Tibial nerve (tissue), 4 donors: ENCODE measurements around the gene SLX4IP. TPM values are rescaled to one million over a fixed set of nuclear protein-coding genes. Genes with fewer than 3 reads are reported as not detected.
"Not testable (repeated sequence)": the region's sequence is repeated elsewhere in the genome, so short reads cannot be mapped to it uniquely, and the experiment has no call there.

Experiments
- DNase-seq, 2 donors: peaks; one replicate each; pipeline ENCODE4 v3.0.0-alpha.2; 2019; ENCODE audit warnings: low spot score in 2 of 2
- H3K27ac ChIP-seq, 4 donors: fragments of 200-600 bp; sonication (generic) in 3 of 4; one replicate each; pipeline ENCODE4 v1.5.1; 2017 to 2019; ENCODE audit warnings: mild to moderate bottlenecking in 1 of 4
- H3K27me3 ChIP-seq, 2 donors: fragments of 200-600 bp; sonication (generic) in 1 of 2; one replicate each; pipeline versions ENCODE4 v1.5.1 to v1.6.0; 2017 to 2019
- H3K36me3 ChIP-seq, 3 donors: fragments of 200-600 bp; sonication (generic); one replicate each; pipeline ENCODE4 v1.5.1; 2018 to 2019
- H3K4me1 ChIP-seq, 4 donors: fragments of 200-600 bp; sonication (generic) in 3 of 4; one replicate each; pipeline ENCODE4 v1.5.1; 2017 to 2019
- H3K4me3 ChIP-seq, 4 donors: fragments of 200-600 bp; sonication (generic) in 3 of 4; one replicate each; pipeline ENCODE4 v1.5.1; 2017 to 2019; ENCODE audit warnings: mild to moderate bottlenecking in 1 of 4, moderate library complexity in 1 of 4
- H3K9me3 ChIP-seq, 4 donors: fragments of 200-600 bp; sonication (generic) in 3 of 4; one replicate each; pipeline ENCODE4 v1.5.1; 2017 to 2019
- EP300 ChIP-seq, 2 donors: sonication (generic); formaldehyde crosslinking; IDR thresholded peaks; one replicate each; pipeline ENCODE4 v1.6.1; 2017; ENCODE audit warnings: antibody characterized with exemption in 2 of 2, mild to moderate bottlenecking in 1 of 2
- POLR2A ChIP-seq, 2 donors: fragments of 450-650 bp; IDR thresholded peaks; one replicate each; pipeline ENCODE4 v1.6.1; 2017; ENCODE audit warnings: antibody characterized with exemption in 2 of 2, mild to moderate bottlenecking in 2 of 2, moderate library complexity in 2 of 2
- WGBS, 2 donors: methylation state at CpG; one replicate each; pipeline ENCODE4 v1.1.5; 2018; 5-methylcytosine and 5-hydroxymethylcytosine counted together
- total RNA-seq, 4 donors: library from RNA; depleted of rRNA; stranded (reverse); fragments of >200 nt; gene quantifications; one replicate each; pipeline ENCODE4 v1.1.0, GENCODE V29; 2016
- TF ChIP-seq, protein P1 (sequence below), 5 experiments: fragments of 200-600 bp in 3 of 5; fragments of 450-650 bp in 2 of 5; sonication (generic) in 3 of 5; IDR thresholded peaks; one replicate each; pipeline ENCODE4 v1.5.1; 2016 to 2019; ENCODE audit warnings: antibody characterized with exemption in 5 of 5, mild to moderate bottlenecking in 3 of 5, moderate library complexity in 2 of 5

SLX4IP gene
- total RNA-seq, 4 donors from 2014 or later = 3.3 to 5.7 (median 3.5) TPM

DNA sequence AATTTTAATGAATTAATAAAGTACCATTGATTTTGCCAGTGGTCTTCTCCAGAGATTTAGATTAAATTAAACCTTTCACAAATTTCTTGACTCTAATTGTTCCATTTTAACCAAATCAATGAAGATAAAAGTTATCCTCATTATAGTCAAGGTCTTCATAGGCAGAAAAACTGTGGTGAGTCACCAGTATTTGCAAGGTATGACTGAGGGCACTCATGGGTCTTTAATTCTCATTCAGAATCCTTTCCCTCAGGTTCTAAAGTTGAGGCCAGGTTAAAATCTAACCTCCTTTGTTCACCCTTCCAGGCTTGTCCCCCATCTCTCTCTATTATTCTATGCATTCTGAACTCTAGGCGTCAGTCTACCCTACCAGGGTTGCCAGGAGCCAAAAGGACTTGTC lies 144.8 kb downstream of the SLX4IP start:
- no peak overlapping the region for H3K27ac ChIP-seq
- no peak for DNase-seq
- H3K36me3 ChIP-seq = no peaks in the 10 kb centered on the region
- no peaks in the 10 kb centered on the region for H3K9me3 ChIP-seq
- peaks cover 0 to 4% (median 0%) of the 10 kb centered on the region in 4 donors for H3K4me1 ChIP-seq
- WGBS, 2 donors = 96 to 97% methylated on average over 1 of the region's 1 CpG
- H3K4me3 ChIP-seq = no peak overlapping the region
- no peaks in the 10 kb centered on the region for H3K27me3 ChIP-seq
- TF ChIP-seq, protein P1, sequence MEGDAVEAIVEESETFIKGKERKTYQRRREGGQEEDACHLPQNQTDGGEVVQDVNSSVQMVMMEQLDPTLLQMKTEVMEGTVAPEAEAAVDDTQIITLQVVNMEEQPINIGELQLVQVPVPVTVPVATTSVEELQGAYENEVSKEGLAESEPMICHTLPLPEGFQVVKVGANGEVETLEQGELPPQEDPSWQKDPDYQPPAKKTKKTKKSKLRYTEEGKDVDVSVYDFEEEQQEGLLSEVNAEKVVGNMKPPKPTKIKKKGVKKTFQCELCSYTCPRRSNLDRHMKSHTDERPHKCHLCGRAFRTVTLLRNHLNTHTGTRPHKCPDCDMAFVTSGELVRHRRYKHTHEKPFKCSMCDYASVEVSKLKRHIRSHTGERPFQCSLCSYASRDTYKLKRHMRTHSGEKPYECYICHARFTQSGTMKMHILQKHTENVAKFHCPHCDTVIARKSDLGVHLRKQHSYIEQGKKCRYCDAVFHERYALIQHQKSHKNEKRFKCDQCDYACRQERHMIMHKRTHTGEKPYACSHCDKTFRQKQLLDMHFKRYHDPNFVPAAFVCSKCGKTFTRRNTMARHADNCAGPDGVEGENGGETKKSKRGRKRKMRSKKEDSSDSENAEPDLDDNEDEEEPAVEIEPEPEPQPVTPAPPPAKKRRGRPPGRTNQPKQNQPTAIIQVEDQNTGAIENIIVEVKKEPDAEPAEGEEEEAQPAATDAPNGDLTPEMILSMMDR (IDR thresholded peaks at IDR 0.05) = no peak
- TF ChIP-seq EP300 (IDR thresholded peaks at IDR 0.05) = no peak
- TF ChIP-seq POLR2A (IDR thresholded peaks at IDR 0.05) = no peak

DNA sequence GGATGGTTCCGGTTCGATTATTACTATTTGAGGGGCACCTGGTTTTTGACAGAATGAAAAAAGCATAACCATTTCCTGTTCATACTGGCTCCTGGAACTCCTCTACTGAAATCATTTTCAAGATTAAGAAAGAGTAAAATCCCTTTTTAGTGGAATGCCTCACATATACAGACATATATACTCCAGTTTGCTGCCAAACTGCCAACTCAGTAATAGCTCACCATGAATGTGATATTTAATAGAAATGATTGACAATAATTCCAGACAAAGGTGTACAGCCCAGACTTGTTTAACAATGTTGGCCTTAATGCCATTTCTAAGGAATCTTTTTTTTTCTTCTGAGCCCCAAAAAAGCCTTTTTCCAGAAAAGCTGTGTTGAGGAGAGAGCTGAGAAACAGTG lies 145.6 kb downstream of the SLX4IP start:
- no peaks in the 10 kb centered on the region for H3K36me3 ChIP-seq
- no peak overlapping the region for H3K4me3 ChIP-seq
- WGBS, 2 donors = 90 to 99% methylated on average over 2 of the region's 2 CpGs
- H3K4me1 ChIP-seq = peaks cover 0 to 4% (median 0%) of the 10 kb centered on the region in 4 donors
- TF ChIP-seq EP300 (IDR thresholded peaks at IDR 0.05) = no peak
- TF ChIP-seq, protein P1 (IDR thresholded peaks at IDR 0.05) = no peak
- no peak for TF ChIP-seq POLR2A (IDR thresholded peaks at IDR 0.05)
- no peak overlapping the region for H3K27ac ChIP-seq
- DNase-seq = no peak
- H3K9me3 ChIP-seq = no peaks in the 10 kb centered on the region
- no peaks in the 10 kb centered on the region for H3K27me3 ChIP-seq

DNA sequence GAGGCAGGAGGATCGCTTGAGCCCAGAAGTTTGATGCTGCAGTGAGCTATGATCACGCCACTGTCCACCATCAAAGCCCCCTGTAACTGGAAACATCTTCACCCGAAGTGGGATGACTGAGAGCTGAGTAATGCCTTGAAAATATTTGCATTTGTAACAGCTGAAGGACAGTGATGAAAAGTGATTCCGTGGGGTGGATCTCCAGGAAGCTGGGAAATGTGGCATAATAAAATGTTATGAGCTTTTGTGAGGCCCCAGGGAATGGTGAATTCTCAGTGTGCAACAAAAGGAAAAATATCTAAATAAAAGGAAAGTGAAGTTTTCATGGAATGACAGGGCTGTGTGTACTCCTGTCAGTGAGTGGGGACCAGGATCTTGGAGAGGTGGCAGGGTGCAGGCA lies 146.7 kb downstream of the SLX4IP start:
- WGBS, 2 donors = 47 to 53% methylated on average over 4 of the region's 4 CpGs
- TF ChIP-seq POLR2A (IDR thresholded peaks at IDR 0.05) = no peak
- Histone ChIP-seq H3K4me1 (peaks cover 0 to under 1% (median 0%) of the 10 kb centered on the region in 4 donors), H3K4me3 (no peak overlapping the region), H3K36me3 (no peaks in the 10 kb centered on the region), H3K27ac (no peak overlapping the region), H3K9me3 (no peaks in the 10 kb centered on the region), H3K27me3 (no peaks in the 10 kb centered on the region)
- DNase-seq = no peak

DNA sequence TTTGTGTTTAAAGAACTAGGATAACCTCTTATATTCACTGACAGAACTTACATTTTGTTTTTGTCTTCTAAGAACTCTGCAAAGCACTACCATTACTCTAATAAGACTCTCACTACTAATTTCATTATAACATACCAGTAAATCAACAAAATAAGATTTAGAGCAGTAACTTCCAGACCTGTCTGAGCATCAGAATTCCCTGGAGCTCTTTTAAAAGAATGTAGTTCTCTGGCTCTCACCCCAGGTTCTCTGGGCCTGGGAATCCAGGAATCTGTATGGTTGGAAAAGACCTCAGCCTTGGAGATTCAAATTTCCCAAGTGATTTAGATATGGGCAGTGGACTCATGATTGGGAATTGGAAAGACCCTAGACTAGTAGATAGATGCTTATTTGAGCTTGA lies 149.3 kb downstream of the SLX4IP start:
- Histone ChIP-seq H3K9me3 (no peaks in the 10 kb centered on the region), H3K27me3 (no peaks in the 10 kb centered on the region), H3K4me1 (no peaks in the 10 kb centered on the region), H3K36me3 (no peaks in the 10 kb centered on the region), H3K27ac (no peak overlapping the region), H3K4me3 (no peak overlapping the region)
- DNase-seq = no peak
- TF ChIP-seq, protein P1 (IDR thresholded peaks at IDR 0.05) = no peak
- TF ChIP-seq POLR2A (IDR thresholded peaks at IDR 0.05) (no peak), EP300 (IDR thresholded peaks at IDR 0.05) (no peak)

DNA sequence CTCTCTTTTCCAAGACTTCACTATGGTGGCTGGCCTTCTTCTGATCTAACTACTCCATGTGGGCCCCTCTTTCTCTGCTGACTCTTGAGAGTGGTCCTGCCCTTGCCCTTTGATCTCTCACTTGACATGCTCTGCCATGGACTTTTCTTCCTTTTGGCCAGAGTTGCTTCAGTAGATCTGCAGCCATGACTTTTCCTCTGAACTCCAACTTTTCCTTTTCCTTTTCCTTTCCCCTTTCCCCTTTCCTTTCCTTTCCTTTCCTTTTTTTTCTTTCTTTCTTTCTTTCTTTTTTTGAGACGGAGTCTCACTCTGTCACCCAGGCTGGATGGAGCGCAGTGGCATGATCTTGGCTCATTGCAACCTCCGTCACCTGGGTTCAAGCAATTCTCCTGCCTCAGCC lies 150.2 kb downstream of the SLX4IP start:
- H3K36me3 ChIP-seq = no peaks in the 10 kb centered on the region
- H3K9me3 ChIP-seq = no peaks in the 10 kb centered on the region
- H3K27ac ChIP-seq = no peak overlapping the region
- no peak for TF ChIP-seq EP300 (IDR thresholded peaks at IDR 0.05)
- no peak for TF ChIP-seq POLR2A (IDR thresholded peaks at IDR 0.05)
- TF ChIP-seq, protein P1 (IDR thresholded peaks at IDR 0.05) = no peak
- no peaks in the 10 kb centered on the region for H3K4me1 ChIP-seq
- no peak overlapping the region for H3K4me3 ChIP-seq
- H3K27me3 ChIP-seq = no peaks in the 10 kb centered on the region
- WGBS, 2 donors = 96 to 99% methylated on average over 3 of the region's 3 CpGs
- no peak for DNase-seq

DNA sequence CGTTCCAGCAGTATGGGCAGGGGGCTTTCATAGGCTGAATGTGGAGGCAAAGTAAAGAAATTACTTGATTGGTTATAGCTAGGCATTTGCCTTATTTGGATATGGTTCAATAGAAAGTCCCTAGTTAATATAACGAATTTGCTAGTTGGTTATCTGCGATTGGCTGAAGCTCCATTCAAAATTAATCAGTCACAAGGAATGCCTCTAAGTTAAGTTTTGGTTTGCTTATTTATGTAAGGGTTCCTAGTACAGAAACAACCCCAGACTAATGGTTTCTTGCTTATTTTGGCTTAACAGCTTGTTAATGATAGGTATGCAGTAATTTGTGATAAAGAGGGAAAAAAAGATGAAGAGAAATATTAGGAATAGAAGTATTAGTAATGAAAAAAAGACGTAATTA lies 151.2 kb downstream of the SLX4IP start:
- Histone ChIP-seq H3K27me3 (no peaks in the 10 kb centered on the region), H3K4me1 (peaks cover 0 to 5% (median 2%) of the 10 kb centered on the region in 4 donors), H3K4me3 (no peak overlapping the region), H3K9me3 (no peaks in the 10 kb centered on the region), H3K27ac (no peak overlapping the region), H3K36me3 (no peaks in the 10 kb centered on the region)
- TF ChIP-seq POLR2A (IDR thresholded peaks at IDR 0.05) = no peak
- TF ChIP-seq, protein P1 (IDR thresholded peaks at IDR 0.05) = no peak
- no peak for TF ChIP-seq EP300 (IDR thresholded peaks at IDR 0.05)
- no peak for DNase-seq
- 72 to 79% methylated on average over 4 of the region's 4 CpGs for WGBS, 2 donors

DNA sequence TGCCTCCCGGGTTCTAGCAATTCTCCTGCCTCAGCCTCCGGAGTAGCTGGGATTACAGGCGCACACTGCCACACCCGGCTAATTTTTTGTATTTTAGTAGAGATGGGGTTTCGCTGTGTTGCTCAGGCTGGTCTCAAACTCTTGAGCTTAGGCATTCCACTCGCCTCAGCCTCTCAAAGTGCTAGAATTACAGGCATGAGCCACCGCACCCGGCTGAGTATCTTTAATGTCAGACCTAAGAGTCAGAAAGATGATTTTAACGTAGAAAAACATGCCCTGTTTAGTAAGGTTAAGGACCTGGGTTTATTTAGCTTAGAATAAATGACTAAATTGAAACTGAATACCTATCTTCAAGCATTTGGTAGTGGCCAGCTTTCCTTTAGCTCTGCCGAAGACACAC lies 155.3 kb downstream of the SLX4IP start:
- DNase-seq, H3K27me3 ChIP-seq, H3K36me3 ChIP-seq, H3K9me3 ChIP-seq, H3K4me3 ChIP-seq: not testable (repeated sequence)
- Histone ChIP-seq H3K27ac (peak overlapping the region in 1 of 4 donors; percentile 29), H3K4me1 (peaks cover 0 to 18% (median 7%) of the 10 kb centered on the region in 4 donors)
- WGBS, 2 donors = 86 to 92% methylated on average over 10 of the region's 10 CpGs
